OCI-LY3 (cell line): ENCODE measurements around the gene SLC2A4.

Experiments used
- H2AFZ ChIP-seq: fragments of 200-600, 300-600 bp; shearing (Covaris generic); 2 replicates; pipeline ENCODE4 v1.6.0; 2014; ENCODE audit warnings: antibody characterized with exemption, low read depth, low read length
- H3K27ac ChIP-seq: fragments of 200-600, 300-600 bp; sonication (generic); 2 replicates; pipeline ENCODE4 v1.5.1; 2014; ENCODE audit warnings: mild to moderate bottlenecking, low read length, moderate library complexity, mixed read lengths
- H3K27me3 ChIP-seq: fragments of 200-600, 300-600 bp; sonication (generic); 2 replicates; pipeline ENCODE4 v1.6.1; 2014; ENCODE audit warnings: low read depth, low read length, mixed read lengths
- H3K36me3 ChIP-seq: fragments of 200-600, 300-600 bp; sonication (generic); replicated peaks from 2 replicates; pipeline ENCODE3; 2014; ENCODE audit warnings: low read depth, low read length, mixed read lengths
- H3K4me1 ChIP-seq: fragments of 300-600, 200-600 bp; sonication (generic); 2 replicates; pipeline ENCODE4 v1.6.1; 2014; ENCODE audit warnings: low read length, mixed read lengths
- H3K4me2 ChIP-seq: fragments of 200-600, 300-600 bp; sonication (generic); 2 replicates; pipeline ENCODE4 v1.6.1; 2014; ENCODE audit warnings: low read length, mixed read lengths
- H3K4me3 ChIP-seq: fragments of 300-600, 200-600 bp; sonication (generic); 2 replicates; pipeline ENCODE4 v1.5.1; 2014; ENCODE audit warnings: antibody characterized with exemption, mild to moderate bottlenecking, low read length, moderate library complexity
- H3K79me2 ChIP-seq: fragments of 300-600, 200-600 bp; shearing (Covaris generic); 2 replicates; pipeline ENCODE4 v1.6.1; 2014; ENCODE audit warnings: mild to moderate bottlenecking, low read length, mixed read lengths
- H3K9ac ChIP-seq: fragments of 300-600, 200-600 bp; shearing (Covaris generic); 2 replicates; pipeline ENCODE4 v1.6.0; 2014; ENCODE audit warnings: mild to moderate bottlenecking, low read length, moderate library complexity
- H3K9me3 ChIP-seq: fragments of 200-600, 300-600 bp; shearing (Covaris generic); 2 replicates; pipeline ENCODE4 v1.6.1; 2014; ENCODE audit warnings: low read length, mixed read lengths; ENCODE audit not compliant: insufficient read depth
- H4K20me1 ChIP-seq: fragments of 200-600, 300-600 bp; sonication (generic); 2 replicates; pipeline ENCODE4 v1.6.1; 2016; ENCODE audit warnings: low read length, mixed read lengths; ENCODE audit not compliant: insufficient read depth
- CTCF ChIP-seq: fragments of 200-600, 300-600 bp; sonication (generic); IDR thresholded peaks from 2 replicates; pipeline ENCODE4 v1.5.1; 2014; ENCODE audit warnings: antibody characterized with exemption, low read length, low read depth
- EZH2phosphoT487 ChIP-seq: fragments of 200-600 bp; shearing (Covaris generic); IDR thresholded peaks from 2 replicates; pipeline ENCODE4 v1.6.1; 2018; ENCODE audit warnings: antibody characterized with exemption, mixed run types, low read depth

SLC2A4 gene

DNA sequence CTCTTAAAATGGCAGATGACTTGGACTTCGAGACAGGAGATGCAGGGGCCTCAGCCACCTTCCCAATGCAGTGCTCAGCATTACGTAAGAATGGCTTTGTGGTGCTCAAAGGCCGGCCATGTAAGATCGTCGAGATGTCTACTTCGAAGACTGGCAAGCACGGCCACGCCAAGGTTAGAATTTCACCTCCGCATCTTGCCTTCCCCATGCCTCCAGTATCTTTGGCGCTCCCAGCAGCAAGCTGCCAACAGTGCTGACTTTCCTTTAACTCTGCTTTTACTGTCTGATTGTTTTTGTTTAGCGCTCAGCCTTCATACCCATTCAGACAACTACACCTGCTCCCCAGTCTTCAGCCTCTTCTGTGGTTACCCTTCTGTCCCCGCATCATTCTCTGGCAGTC, 28.1 kb downstream of the SLC2A4 start:
- no peaks in the 10 kb centered on the region for H3K9me3 ChIP-seq
- H3K36me3 ChIP-seq, result peaks cover 45% of the 10 kb centered on the region
- H3K27ac ChIP-seq, result peak overlapping the region; percentile 99
- H2AFZ ChIP-seq, result no peak overlapping the region
- H3K27me3 ChIP-seq, result no peaks in the 10 kb centered on the region
- peak overlapping the region; percentile 98 for H3K4me2 ChIP-seq
- H3K79me2 ChIP-seq, result peaks cover 60% of the 10 kb centered on the region
- no peak for TF ChIP-seq CTCF
- no peak for TF ChIP-seq EZH2phosphoT487
- H3K9ac ChIP-seq, result peak overlapping the region; percentile 100
- H3K4me1 ChIP-seq, result peaks cover 22% of the 10 kb centered on the region
- peak overlapping the region; percentile 100 for H3K4me3 ChIP-seq
- H4K20me1 ChIP-seq, result peaks cover 38% of the 10 kb centered on the region

DNA sequence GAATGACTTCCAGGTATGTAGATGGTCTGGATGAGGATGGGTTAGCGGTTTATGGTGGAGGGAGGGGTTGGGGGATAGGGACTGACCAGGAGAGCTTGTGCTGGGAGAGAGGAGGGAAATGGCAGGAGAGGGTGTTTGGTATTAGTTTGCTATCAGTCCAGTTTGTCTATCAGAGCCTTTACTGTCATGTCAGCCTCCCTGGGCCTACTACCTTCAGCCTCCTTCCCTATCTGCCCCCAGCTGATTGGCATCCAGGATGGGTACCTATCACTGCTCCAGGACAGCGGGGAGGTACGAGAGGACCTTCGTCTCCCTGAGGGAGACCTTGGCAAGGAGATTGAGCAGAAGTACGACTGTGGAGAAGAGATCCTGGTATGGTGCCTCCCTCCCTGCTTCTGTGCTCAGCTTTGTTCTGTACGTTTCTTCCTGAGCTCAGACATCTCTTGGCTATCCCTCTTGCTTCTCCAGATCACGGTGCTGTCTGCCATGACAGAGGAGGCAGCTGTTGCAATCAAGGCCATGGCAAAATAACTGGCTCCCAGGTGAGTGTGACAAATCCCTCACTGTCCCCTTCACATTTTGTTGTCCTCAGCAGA, 29.7 kb downstream of the SLC2A4 start:
- Histone ChIP-seq H3K79me2 (peaks cover 64% of the 10 kb centered on the region), H3K4me3 (no peak overlapping the region), H3K27me3 (no peaks in the 10 kb centered on the region), H3K9ac (no peak overlapping the region), H3K36me3 (peaks cover 45% of the 10 kb centered on the region), H3K9me3 (no peaks in the 10 kb centered on the region), H3K27ac (no peak overlapping the region), H2AFZ (no peak overlapping the region), H3K4me2 (no peak overlapping the region), H3K4me1 (peaks cover 28% of the 10 kb centered on the region), H4K20me1 (peaks cover 38% of the 10 kb centered on the region)
- TF ChIP-seq CTCF (no peak), EZH2phosphoT487 (no peak)

GRCh38 chr17:7312432-7313087, 31.0 kb downstream of the SLC2A4 start:
- peaks cover 28% of the 10 kb centered on the region for H3K4me1 ChIP-seq
- H2AFZ ChIP-seq, result no peak overlapping the region
- no peak overlapping the region for H3K9ac ChIP-seq
- H3K36me3 ChIP-seq, result peaks cover 45% of the 10 kb centered on the region
- H3K4me3 ChIP-seq, result no peak overlapping the region
- H3K27me3 ChIP-seq, result no peaks in the 10 kb centered on the region
- H3K27ac ChIP-seq, result no peak overlapping the region
- H3K4me2 ChIP-seq, result no peak overlapping the region
- no peaks in the 10 kb centered on the region for H3K9me3 ChIP-seq
- H4K20me1 ChIP-seq, result peaks cover 38% of the 10 kb centered on the region
- H3K79me2 ChIP-seq, result peaks cover 62% of the 10 kb centered on the region
- TF ChIP-seq EZH2phosphoT487 (no peak), CTCF (no peak)

- Histone ChIP-seq H3K4me3 (peak overlapping the region; percentile 99; the same call in 1 of the 2 replicates), H3K4me1 (peaks cover 28% of the 10 kb centered on the region), H3K36me3 (peaks cover 46% of the 10 kb centered on the region), H3K27ac (0 out of 2 replicates have a peak overlapping the region, but pooled peaks have one; percentile 66), H4K20me1 (peaks cover 38% of the 10 kb centered on the region), H3K79me2 (peaks cover 55% of the 10 kb centered on the region), H3K27me3 (no peaks in the 10 kb centered on the region), H3K9me3 (no peaks in the 10 kb centered on the region), H2AFZ (no peak overlapping the region), H3K4me2 (peak overlapping the region; percentile 88; the same call in 1 of the 2 replicates), H3K9ac (no peak overlapping the region)
- TF ChIP-seq EZH2phosphoT487, result no peak
- no peak for TF ChIP-seq CTCF
Observed at GRCh38 chr17:7313088-7313889, 31.8 kb downstream of the SLC2A4 start.
